Neural cell (in vitro differentiated cells): ENCODE measurements around the gene AMIGO2. TPM values are rescaled to one million over a fixed set of nuclear protein-coding genes. Genes with fewer than 3 reads are reported as not detected.

Source experiments
- H2AFZ ChIP-seq: fragments of 200-600, 300-800 bp; sonication (generic), shearing (Covaris generic); 2 replicates; pipeline ENCODE4 v1.6.0; 2014; ENCODE audit warnings: low read depth, mild to moderate bottlenecking, antibody characterized with exemption, low read length, moderate library complexity
- H3F3A ChIP-seq: fragments of 200-600 bp; shearing (Covaris generic); 2 replicates; pipeline ENCODE4 v1.6.1; 2016; ENCODE audit warnings: mild to moderate bottlenecking, moderate library complexity, mixed read lengths, antibody characterized with exemption, low read length; ENCODE audit not compliant: insufficient read depth, poor library complexity, severe bottlenecking
- H3K27ac ChIP-seq: fragments of 200-600, 300-800 bp; sonication (generic), shearing (Covaris generic); 2 replicates; pipeline ENCODE4 v1.5.1; 2014; ENCODE audit warnings: mild to moderate bottlenecking, low read length, moderate library complexity
- H3K27me3 ChIP-seq: fragments of 300-800, 200-600 bp; sonication (generic), shearing (Covaris generic); 2 replicates; pipeline ENCODE4 v1.6.0; 2014; ENCODE audit warnings: mild to moderate bottlenecking, low read depth, low read length, moderate library complexity; ENCODE audit not compliant: insufficient read depth
- H3K36me3 ChIP-seq: fragments of 300-800, 200-600 bp; sonication (generic), shearing (Covaris generic); 2 replicates; pipeline ENCODE4 v1.5.1; 2014; ENCODE audit warnings: mild to moderate bottlenecking, antibody characterized with exemption, low read length, moderate library complexity; ENCODE audit not compliant: insufficient read depth
- H3K4me2 ChIP-seq: fragments of 300-800, 200-600 bp; sonication (generic), shearing (Covaris generic); 2 replicates; pipeline ENCODE4 v1.6.0; 2014; ENCODE audit warnings: mild to moderate bottlenecking, low read length
- H3K4me3 ChIP-seq: fragments of 300-800, 200-600 bp; sonication (generic), shearing (Covaris generic); 2 replicates; pipeline ENCODE4 v1.5.1; 2014; ENCODE audit warnings: mild to moderate bottlenecking, low read length, moderate library complexity
- H3K79me2 ChIP-seq: fragments of 200-600 bp; shearing (Covaris generic); replicated peaks from 2 replicates; pipeline ENCODE4 v1.6.0; 2014; ENCODE audit warnings: mild to moderate bottlenecking, low read length, moderate library complexity; ENCODE audit not compliant: insufficient read depth
- H3K9ac ChIP-seq: fragments of 300-800, 200-600 bp; sonication (generic), shearing (Covaris generic); 2 replicates; pipeline ENCODE4 v1.6.1; 2016; ENCODE audit warnings: mild to moderate bottlenecking, low read length, mixed read lengths
- H3K9me2 ChIP-seq: fragments of 200-600 bp; shearing (Covaris generic); 2 replicates; pipeline ENCODE4 v1.6.1; 2016; ENCODE audit warnings: mild to moderate bottlenecking, low read length, mixed read lengths; ENCODE audit not compliant: insufficient read depth
- H3K9me3 ChIP-seq: fragments of 200-600, 300-800 bp; sonication (generic), shearing (Covaris generic); 2 replicates; pipeline ENCODE4 v1.6.1; 2016; ENCODE audit warnings: mild to moderate bottlenecking, mixed run types, low read length, moderate library complexity, mixed read lengths
- H4K20me1 ChIP-seq: fragments of 200-600 bp; shearing (Covaris generic); 2 replicates; pipeline ENCODE4 v1.6.1; 2016; ENCODE audit warnings: mild to moderate bottlenecking, mixed run types; ENCODE audit not compliant: insufficient read depth
- EP300 ChIP-seq: fragments of 450-650 bp; conservative IDR thresholded peaks from 2 replicates; pipeline ENCODE4 v1.6.1; 2014; ENCODE audit warnings: antibody characterized with exemption, mild to moderate bottlenecking, moderate library complexity; ENCODE audit not compliant: poor library complexity, severe bottlenecking
- EZH2 ChIP-seq: fragments of 200-600, 300-800 bp; shearing (Covaris generic), sonication (generic); IDR thresholded peaks from 2 replicates; pipeline ENCODE4 v1.6.1; 2014; ENCODE audit warnings: antibody characterized with exemption, low read length, borderline replicate concordance, mild to moderate bottlenecking; ENCODE audit not compliant: insufficient read depth, poor library complexity, severe bottlenecking
- MXI1 ChIP-seq: fragments of 450-650 bp; conservative IDR thresholded peaks from 2 replicates; pipeline ENCODE4 v1.6.1; 2014; ENCODE audit warnings: antibody characterized with exemption, mild to moderate bottlenecking; ENCODE audit not compliant: poor library complexity, severe bottlenecking
- POLR2AphosphoS5 ChIP-seq: IDR thresholded peaks from 2 replicates; pipeline ENCODE4 v1.6.1; 2012
- RAD21 ChIP-seq: fragments of 450-650 bp; conservative IDR thresholded peaks from 2 replicates; pipeline ENCODE4 v1.6.1; 2014; ENCODE audit warnings: antibody characterized with exemption, mild to moderate bottlenecking, moderate library complexity
- SMC3 ChIP-seq: fragments of 450-650 bp; conservative IDR thresholded peaks from 2 replicates; pipeline ENCODE4 v1.6.1; 2014; ENCODE audit warnings: antibody characterized with exemption, mild to moderate bottlenecking, moderate library complexity; ENCODE audit not compliant: poor library complexity
- TAF1 ChIP-seq: IDR thresholded peaks from 2 replicates; pipeline ENCODE4 v1.6.1; 2012; ENCODE audit warnings: low read depth
- polyA plus RNA-seq: library from polyadenylated mRNA; depleted of rRNA; stranded (reverse); fragments of >200 nt; gene quantifications from 2 replicates; pipeline ENCODE4 v1.2.3, GENCODE V29; 2014
- TF ChIP-seq, protein P1 (sequence below): IDR thresholded peaks from 2 replicates; pipeline ENCODE4 v1.6.1; 2012; ENCODE audit warnings: borderline replicate concordance
- TF ChIP-seq, protein P2 (sequence below): fragments of 450-650 bp; IDR thresholded peaks from 2 replicates; pipeline ENCODE4 v1.5.1; 2014; ENCODE audit warnings: antibody characterized with exemption, mild to moderate bottlenecking, moderate library complexity; ENCODE audit not compliant: poor library complexity, severe bottlenecking

Gene AMIGO2
- polyA plus RNA-seq, 1 donor from 2014 or later: 3.1 TPM

DNA sequence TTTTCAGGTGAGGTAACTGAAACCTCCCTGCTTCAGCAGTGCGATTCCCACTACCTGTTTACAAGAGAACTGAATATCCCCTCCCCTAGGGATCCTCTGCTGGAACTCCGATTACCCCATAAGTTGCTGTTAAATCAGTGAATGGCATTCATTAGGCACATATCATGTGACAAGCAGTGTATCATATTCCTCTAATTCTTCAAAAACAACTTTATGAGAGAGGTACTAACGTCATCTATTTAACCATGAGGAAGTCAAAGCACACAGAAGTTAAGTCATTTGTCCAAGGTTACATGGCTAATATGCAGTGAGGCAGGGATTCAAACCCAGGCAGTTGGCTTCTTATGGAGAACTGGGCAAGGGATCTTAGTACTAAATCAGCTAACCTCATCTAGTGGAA, 44.3 kb downstream of the AMIGO2 start:
- Histone ChIP-seq H3K79me2 (no peaks in the 10 kb centered on the region), H3K36me3 (no peaks in the 10 kb centered on the region), H3K27ac (no peak overlapping the region), H3K4me2 (no peak overlapping the region), H3F3A (no peaks in the 10 kb centered on the region), H2AFZ (no peak overlapping the region), H4K20me1 (no peaks in the 10 kb centered on the region), H3K9ac (no peak overlapping the region), H3K4me3 (no peak overlapping the region), H3K9me3 (no peaks in the 10 kb centered on the region), H3K9me2 (no peaks in the 10 kb centered on the region), H3K27me3 (no peaks in the 10 kb centered on the region)
- TF ChIP-seq, protein P1, sequence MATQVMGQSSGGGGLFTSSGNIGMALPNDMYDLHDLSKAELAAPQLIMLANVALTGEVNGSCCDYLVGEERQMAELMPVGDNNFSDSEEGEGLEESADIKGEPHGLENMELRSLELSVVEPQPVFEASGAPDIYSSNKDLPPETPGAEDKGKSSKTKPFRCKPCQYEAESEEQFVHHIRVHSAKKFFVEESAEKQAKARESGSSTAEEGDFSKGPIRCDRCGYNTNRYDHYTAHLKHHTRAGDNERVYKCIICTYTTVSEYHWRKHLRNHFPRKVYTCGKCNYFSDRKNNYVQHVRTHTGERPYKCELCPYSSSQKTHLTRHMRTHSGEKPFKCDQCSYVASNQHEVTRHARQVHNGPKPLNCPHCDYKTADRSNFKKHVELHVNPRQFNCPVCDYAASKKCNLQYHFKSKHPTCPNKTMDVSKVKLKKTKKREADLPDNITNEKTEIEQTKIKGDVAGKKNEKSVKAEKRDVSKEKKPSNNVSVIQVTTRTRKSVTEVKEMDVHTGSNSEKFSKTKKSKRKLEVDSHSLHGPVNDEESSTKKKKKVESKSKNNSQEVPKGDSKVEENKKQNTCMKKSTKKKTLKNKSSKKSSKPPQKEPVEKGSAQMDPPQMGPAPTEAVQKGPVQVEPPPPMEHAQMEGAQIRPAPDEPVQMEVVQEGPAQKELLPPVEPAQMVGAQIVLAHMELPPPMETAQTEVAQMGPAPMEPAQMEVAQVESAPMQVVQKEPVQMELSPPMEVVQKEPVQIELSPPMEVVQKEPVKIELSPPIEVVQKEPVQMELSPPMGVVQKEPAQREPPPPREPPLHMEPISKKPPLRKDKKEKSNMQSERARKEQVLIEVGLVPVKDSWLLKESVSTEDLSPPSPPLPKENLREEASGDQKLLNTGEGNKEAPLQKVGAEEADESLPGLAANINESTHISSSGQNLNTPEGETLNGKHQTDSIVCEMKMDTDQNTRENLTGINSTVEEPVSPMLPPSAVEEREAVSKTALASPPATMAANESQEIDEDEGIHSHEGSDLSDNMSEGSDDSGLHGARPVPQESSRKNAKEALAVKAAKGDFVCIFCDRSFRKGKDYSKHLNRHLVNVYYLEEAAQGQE: no peak
- TF ChIP-seq SMC3: no peak
- TF ChIP-seq MXI1: no peak
- TF ChIP-seq, protein P2, sequence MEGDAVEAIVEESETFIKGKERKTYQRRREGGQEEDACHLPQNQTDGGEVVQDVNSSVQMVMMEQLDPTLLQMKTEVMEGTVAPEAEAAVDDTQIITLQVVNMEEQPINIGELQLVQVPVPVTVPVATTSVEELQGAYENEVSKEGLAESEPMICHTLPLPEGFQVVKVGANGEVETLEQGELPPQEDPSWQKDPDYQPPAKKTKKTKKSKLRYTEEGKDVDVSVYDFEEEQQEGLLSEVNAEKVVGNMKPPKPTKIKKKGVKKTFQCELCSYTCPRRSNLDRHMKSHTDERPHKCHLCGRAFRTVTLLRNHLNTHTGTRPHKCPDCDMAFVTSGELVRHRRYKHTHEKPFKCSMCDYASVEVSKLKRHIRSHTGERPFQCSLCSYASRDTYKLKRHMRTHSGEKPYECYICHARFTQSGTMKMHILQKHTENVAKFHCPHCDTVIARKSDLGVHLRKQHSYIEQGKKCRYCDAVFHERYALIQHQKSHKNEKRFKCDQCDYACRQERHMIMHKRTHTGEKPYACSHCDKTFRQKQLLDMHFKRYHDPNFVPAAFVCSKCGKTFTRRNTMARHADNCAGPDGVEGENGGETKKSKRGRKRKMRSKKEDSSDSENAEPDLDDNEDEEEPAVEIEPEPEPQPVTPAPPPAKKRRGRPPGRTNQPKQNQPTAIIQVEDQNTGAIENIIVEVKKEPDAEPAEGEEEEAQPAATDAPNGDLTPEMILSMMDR: no peak
- TF ChIP-seq TAF1: no peak
- no peak for TF ChIP-seq POLR2AphosphoS5
- TF ChIP-seq EZH2: no peak
- TF ChIP-seq RAD21: no peak
- TF ChIP-seq EP300: no peak

DNA sequence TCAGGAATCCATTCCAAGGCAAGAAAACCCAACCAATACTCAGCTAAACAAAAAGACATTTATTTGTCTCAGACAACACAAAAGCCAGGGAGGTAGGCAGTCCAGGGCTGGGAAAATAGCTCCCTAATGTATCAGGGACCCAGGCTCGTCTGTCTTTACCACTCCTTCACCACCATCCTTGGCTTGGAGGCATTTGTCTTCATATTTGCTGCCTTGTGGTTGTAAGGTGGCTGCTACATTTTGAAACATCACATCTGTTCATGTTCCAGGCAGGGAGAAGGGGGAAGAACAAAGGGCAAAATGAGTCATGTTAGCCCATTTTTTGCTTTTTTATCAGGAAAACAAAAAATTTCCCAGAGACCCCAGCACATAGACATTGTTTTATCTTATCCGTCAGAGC, 45.1 kb downstream of the AMIGO2 start:
- Histone ChIP-seq H2AFZ (no peak overlapping the region), H3K9me3 (no peaks in the 10 kb centered on the region), H3K27me3 (no peaks in the 10 kb centered on the region), H3K27ac (no peak overlapping the region), H3F3A (no peaks in the 10 kb centered on the region), H3K79me2 (no peaks in the 10 kb centered on the region), H3K4me2 (no peak overlapping the region), H3K4me3 (no peak overlapping the region), H3K9me2 (no peaks in the 10 kb centered on the region), H3K9ac (no peak overlapping the region), H3K36me3 (no peaks in the 10 kb centered on the region), H4K20me1 (no peaks in the 10 kb centered on the region)
- TF ChIP-seq TAF1: no peak
- TF ChIP-seq, protein P1: no peak
- no peak for TF ChIP-seq MXI1
- TF ChIP-seq EP300: no peak
- TF ChIP-seq RAD21: no peak
- no peak for TF ChIP-seq EZH2
- TF ChIP-seq, protein P2: no peak
- no peak for TF ChIP-seq SMC3
